Dermis blood vessel endothelial cell (primary cell): ENCODE data around the gene SRPRB. TPM values are rescaled to one million over a fixed set of nuclear protein-coding genes. Genes with fewer than 3 reads are reported as not detected.

Source experiments
- DNase-seq: peaks from one replicate; pipeline ENCODE4 v3.0.0; 2010
- total RNA-seq: library from RNA; depleted of rRNA; stranded (reverse); fragments of >200 nt; gene quantifications from 2 replicates; pipeline ENCODE4 v1.2.3, GENCODE V29; 2014

SRPRB gene
- total RNA-seq, 1 donor from 2014 or later, result 76.6 TPM

DNA sequence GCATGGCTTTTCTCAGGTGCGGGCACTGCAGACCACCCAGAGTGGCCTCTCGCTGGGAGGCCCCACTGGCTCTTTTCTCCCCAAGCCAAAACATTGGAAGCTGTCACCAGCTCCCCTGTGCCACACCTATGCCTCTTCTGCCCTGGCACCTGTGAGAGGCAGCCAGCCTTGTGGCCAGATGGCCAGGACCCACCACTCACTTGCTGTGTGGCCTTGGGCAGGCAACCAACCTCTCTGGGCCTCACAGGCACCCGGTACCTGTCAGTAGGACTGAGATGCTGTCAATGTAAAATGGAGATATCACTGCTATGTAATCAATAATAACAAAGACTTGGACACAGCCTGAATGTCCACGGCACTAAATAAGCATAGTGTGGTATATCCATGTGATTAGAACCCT lies 36.5 kb downstream of the SRPRB start:
- no peak for DNase-seq

DNA sequence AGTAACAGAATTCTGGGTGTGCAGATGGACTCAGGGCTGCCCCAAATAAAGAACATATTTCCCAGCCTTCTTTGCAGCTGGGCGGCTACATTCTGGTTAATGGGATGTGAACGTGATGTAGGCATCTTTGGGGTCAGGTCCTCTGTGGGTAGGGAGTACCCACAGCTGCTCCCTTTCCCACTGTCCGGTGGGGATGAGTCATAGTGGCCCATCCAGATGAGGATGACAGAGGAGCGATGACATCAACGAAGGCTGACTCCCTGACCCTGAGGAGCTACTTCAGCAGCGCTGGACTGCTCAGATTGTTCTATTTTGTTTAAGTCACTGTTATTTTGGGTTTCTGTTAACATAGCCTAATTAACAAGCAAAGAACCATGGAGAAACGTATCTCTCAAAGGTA lies 38.0 kb downstream of the SRPRB start:
- no peak for DNase-seq

DNA sequence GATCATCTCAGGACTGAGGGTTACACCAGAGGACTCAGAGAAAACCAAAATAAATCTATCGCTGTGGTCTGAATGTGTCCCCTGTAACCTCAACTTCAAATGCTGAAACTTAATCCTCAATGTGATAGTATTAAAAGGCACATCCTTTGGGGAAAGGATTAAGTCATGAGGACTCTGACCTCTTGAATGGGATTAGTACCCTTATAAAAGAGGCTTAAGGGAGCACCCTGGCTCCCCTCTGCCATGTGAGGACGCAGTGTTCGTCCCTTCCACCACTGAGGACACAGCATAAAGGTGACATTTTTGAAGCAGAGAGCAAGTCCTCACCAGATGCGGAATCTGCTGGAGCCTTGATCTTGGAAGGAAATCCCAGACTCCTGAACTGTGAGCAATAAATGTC lies 39.5 kb downstream of the SRPRB start:
- no peak for DNase-seq

DNA sequence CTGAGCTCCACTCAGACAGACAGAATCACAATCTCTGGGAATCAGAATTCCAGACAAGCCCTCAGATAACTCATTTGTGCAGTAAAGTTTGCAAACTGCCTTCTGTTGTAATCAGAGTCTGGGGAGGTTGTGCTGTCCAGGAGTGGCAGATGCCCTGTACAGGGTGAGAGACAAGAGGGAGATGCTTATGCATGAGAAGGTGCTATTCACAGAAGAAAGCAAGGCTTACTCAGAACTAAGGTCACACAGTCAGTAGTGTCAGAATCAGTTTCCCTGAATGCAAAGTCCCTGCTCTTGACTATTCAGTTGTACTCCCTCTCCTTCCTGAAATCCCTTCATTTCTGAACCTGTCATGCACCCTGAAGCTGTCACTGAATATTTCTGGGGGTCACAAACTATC lies 43.7 kb downstream of the SRPRB start:
- DNase-seq, result no peak

DNA sequence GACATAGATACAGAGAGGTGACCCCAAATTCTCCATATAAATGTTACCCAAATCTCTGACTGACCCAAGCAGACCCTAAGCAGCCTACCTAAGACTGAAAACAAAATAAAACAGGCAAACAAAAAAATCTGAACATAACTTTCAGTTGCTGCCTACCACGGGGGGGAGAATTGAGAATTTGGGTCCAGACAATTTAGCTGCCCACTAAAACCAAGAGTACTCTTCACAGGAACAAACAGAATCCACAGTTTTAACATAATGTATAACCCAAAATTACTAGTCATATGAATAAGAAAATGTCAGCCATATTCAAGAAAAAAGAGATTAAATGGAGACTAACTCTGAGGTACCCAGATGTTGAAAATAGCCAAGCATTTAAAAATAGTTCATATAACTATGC lies 44.4 kb downstream of the SRPRB start:
- no peak for DNase-seq

DNA sequence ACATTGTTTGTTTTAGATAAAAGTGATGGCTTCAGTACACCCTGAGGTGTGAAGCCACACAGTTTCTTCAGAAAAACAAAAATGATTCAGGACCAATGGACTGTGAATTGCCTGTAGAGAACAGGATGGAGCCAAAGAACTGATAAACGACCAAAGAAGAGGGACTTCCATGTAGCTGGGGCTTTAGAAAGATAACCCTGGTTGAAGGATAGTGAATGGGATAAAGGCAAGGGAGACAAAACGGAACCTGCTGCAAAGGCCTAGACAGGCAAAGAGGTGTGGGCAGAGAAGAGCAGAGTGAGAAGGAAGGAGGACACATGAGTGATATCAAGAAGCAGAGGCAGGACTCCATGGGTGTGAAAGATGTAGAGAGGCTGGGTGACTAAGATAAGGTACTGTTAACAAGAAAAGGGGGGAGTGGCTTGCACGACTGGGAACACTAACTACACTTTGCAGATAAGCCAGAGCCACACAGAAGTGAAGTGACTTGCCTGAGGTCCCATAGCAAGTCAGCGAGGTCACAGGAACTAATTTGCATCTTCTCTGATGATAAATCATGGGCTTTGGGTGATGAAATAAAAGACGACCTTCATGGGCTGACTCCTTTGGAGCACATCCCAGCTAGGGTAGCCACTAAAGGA lies 45.8 kb downstream of the SRPRB start:
- DNase-seq, result no peak

DNA sequence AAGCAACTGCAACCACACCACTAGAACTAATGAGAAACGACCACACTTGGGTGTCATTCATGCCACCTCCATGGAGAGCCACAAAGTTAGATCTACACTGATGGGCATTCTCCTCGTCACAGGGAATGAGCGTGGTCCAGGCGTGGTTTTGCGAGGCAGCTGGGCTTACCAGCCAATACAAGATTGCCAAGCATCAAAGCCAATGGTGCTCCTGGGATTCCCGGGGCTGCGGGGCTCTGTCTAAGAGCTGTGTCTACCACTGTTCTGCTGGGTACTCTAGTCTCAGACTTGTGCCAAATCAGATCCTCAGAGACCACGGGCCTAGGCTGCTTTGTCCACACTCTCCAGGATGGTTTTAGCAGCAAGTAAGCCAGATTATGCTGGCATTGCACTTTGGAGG lies 46.3 kb downstream of the SRPRB start:
- DNase-seq, result no peak

DNA sequence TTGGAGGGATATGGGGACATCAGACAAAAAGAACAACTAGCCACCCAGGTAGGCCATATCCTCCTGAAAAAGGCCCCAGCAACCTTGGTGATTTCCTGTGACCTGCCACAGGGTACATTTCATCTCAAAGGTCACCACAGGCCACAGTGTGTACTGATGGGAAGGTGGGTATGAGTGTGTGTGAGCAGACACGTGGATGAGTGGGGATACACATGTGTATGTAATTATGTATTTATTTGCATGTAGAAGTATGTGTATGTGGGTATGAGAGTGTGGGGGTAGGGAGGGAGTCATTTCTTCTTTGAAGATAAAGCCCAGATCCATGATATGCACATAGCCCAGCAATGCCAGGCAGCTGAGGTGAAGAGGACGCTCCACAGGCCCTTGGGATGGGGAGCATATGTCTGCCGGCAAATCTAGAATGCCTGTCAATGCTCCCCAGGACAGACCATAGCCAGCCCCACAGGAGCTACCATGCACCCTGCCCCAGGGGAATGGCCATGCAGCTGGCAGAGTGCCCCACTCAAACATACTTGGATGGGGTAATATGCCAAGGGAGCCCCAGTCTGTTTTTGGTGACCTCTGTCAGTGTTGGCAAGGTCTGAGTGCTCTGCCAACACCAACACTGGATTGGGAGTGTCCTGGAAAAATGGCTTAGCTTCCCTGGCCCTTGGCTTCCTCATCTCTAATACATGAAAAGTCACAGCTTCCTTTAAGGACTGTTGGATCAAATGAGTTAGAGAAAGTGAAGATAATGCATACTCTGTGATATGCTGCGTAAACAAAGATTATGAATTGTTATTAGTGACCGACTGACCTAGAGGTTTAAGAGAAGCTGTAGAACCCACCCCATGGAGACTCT lies 47.7 kb downstream of the SRPRB start:
- no peak for DNase-seq

DNA sequence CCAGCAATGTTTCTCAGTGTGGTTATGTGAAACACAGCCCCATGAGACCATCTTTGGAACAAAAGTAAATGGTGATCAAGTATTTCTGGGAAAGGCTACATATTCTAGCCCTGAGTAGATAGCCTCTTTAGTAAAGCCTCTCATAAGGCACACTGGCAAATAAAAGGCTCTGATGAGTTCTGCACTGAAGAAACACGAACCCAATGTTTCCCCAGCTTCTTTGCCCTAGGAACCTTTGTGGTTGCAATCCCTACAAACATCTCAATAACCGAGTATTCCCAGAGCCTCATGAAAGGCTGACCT lies 48.3 kb downstream of the SRPRB start:
- DNase-seq, result no peak

DNA sequence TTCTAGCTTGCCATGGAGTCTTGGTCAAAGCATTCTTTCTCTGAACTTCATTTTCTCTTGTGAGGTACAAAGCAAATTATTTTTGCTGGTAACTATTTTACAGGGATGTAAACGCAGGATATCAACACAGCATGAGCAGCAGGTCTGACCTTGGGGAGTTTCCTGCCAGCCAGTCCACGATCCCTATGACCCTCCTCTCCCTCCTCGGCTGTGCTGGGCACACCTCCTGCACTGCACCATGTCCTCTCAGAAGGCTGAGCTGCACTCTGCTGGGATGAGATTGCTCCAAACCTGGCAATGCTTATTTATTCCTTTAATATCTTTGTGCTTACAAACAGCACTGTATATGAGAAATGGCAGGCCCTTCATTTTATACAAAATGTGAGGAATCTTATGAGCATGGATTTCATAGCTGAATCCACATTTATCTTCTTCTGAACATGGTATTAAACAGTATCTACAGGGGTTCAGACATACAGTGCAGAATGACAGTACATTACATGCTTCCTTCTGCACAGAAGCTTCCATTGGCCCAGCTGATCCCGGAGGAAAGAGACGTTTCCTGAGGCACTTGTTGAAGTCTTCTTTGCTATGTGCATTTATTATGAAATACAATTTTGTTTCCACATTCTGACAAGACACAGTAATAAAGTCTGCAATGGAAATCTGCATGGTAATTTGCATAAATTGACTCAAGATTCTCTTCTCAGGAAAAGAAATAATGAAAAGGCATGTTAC lies 48.8 kb downstream of the SRPRB start:
- DNase-seq, result no peak

DNA sequence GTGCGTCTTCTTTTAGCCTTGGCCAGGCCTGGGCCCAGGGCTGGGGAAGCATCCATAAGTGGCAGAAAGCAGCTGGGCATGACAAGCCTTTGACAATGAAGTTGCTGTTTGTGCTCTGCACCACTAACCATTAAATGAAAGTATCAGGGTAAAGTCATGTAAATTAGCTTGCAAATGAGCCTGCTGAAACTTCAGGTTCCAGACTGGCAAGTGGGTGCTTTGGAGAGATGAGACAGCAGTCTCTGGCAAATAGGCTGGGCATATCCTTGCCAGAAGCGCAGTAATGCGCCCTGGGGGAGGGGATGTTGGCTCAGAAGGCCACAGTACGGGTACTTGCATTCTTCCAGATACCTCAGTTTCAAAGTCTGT lies 49.4 kb downstream of the SRPRB start:
- DNase-seq, result no peak

DNA sequence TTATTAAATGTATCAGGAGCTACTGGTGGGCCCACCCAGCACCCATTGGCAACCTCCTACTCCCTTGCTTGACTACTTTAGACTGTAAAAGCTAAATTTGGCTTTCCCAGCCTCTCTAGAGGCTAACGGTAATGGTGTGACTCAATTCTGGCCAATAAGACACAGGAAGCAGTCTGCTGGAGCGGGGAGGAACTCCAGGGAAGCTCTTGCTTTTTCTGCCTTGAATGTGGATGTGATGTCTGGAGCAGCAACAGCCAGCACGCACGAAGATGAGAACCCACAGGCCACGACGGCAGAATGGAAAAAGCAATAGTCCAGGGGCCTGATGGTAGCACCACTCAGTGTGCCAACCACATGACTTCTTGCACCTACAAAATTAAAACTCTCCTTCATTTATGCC lies 50.2 kb downstream of the SRPRB start:
- no peak for DNase-seq

DNA sequence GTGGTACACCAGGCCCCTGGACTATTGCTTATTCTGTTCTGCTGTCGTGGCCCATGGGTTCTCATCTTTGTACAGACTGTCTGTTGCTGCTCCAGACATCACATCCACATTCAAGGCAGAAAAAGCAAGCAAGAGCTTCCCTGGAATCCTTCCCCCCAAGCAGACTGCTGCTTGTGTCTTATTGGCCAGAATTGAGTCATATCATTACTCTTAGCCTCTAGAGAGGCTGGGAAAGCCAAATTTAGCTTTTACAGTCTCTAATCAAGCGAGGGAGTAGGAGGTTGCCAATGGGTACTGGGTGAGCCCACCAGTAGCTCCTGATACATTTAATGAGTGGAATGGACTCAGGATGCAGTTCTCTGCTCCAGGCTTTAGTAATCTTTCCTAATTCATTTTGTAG lies 50.7 kb downstream of the SRPRB start:
- no peak for DNase-seq

DNA sequence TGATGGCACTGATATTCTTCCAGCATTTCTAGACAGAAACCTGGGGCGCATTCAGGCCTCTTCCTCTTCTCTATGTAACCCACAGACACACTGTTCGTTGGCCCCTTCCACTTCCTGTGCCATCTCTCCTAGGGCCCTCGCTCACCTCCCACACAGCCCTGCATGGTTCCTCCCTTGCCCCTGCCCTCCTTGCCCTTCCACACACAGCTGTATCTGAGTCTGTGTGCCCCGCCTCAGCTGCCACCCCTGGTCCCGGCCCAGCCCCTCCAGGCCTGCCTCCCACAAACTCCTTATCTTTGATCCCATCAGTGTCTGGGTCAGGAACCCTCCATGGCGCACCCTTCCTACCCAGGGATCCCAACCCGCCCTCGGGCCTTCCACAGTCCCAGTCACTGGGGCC lies 52.2 kb downstream of the SRPRB start:
- no peak for DNase-seq

DNA sequence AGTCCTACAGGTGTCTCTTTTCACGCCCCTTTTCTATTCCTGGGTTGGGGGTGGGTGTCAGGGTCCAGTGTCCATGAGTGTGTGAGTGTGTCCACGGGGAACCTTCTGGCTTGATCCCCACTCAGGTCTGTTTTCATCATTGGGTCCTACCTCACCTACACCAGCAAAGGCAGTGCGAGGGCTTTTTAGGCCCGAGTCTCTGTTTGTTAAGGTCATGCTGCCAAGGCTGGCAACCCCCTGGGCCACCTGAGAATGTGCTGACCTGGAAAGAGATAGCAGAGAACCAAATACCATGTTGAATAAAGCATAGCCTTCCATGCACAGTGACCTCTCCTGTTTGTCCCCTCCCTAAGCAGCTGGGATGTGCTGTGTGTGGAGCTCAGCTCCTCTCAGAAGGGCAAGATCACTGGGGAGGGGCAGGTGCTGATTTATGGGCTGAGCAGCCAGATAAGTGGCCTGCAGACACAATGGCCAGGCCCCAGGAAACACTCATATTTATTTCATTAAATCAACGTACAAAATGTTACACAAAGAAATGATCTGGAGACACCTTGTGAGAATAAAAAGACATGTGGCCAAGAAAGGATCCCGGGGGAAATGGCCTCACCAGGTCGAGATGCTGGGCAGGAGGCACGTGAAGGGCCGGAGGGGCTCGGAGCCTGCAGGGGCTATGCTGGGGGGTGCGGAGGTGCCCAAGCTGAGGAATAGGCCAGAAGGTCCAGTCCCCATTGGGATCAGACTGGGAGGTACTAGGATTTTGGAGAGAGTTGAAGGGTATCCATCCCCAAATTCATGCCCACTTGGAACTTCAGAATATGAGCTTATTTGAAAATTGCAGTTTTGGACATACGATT lies 54.0 kb downstream of the SRPRB start:
- no peak for DNase-seq

DNA sequence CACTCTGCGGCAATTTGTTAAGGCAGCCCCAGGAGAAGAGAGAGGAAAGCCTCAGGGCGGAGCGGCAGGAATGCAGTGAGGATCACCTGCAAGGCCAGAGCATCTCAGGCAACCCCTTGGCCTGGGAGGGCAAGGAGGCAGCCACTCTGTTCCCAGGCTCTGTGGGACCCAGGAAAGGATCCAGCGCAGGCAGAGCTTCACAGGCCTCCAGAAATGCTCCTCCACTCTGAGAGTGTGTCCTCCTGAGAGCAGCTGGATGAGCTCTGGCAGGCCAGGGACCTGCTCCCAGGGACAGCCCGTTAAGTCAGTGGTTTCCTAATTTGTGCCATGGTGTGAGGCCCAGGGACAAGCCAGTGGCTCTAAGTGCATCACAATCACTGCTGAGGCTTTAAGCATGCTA lies 54.9 kb downstream of the SRPRB start:
- DNase-seq, result no peak

DNA sequence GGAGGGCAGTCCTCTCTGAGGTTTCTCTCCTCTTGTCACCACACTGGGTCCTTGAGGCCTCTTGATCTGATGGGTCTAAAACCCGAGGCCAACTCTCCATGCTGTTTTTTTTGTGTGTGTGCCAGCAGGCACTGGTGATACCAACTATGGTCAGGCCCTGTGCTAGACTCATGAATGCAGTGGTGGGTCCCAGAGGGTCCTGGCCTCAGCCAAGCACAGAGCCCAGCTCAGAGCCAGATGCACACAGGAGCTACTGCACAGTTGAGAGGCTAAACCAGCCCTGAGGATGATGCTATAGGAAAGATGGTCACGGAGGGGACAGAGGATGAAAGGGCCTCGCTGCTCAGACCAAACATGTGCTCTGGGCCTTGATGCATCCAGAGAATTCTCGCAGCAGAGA lies 56.5 kb downstream of the SRPRB start:
- DNase-seq, result no peak

DNA sequence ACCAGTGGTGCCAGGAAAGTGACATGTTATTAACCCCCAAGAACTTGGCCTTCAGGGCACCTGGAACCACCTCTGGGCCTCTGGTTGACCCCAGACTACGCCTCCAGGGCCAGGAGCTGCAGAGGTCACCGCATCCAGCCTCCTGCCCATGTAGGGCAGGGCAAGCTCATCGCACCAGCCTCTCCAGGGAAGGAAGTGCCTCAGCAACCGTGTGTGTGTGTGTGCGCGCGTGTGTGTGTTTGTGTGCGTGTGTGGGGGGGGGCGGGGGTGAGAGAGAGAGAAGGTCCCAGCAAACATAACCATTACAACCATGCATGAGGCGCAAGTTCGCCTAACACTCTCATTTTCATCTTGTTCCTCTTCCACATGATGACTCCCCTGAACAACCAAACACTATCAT lies 58.3 kb downstream of the SRPRB start:
- no peak for DNase-seq

DNA sequence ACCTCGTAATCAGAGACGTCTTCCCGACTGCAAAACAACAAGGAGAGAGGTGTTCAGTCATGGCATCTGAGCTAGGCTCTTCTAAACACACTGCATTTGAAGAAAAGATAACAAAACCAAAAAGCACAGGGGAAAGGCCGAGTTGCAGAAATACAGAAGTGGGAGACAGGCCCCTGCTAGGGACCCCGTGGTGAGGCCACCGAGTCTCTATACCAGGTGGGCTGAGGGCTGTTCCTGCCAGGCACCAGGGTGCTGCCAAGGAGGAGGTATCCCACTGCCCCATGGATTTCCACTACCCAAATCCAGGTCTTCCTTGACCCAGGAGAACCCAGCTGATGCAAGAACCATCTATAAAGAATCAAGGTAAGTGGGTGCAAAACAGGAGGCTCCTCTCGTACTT lies 59.0 kb downstream of the SRPRB start:
- no peak for DNase-seq

DNA sequence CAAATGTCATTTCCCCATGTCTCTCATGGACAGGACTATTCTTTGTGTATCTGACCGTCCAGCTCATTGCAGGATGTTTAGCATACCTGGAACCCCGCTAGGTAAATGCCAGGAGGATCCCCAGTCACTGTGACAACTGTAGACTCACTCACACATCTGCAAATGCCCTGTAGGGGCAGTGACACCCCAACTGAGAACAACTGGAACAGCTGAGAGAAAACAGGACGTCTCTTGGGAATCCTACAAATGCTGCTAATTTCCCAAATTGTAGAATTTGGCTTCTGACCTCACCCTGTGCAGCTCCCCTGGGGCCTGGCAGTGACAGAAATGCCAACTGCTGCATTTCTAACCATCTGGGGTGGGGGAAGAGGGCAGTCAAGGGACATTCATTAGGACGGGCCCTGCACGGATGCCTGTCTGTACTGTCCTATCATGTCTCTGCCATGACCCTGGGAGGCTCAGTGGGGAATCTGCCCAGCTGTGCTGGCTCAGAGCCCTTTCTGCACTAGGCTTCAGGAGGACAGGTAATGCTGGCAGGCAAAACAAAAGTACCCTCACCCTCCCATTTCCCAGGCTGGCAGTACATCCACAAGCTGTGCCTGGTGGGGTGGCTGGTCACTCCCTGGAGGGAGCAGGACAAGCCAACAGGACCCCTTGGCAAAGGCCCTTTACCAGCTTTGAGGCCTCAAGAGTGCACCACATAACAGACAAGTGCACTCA lies 59.7 kb downstream of the SRPRB start:
- no peak for DNase-seq

DNA sequence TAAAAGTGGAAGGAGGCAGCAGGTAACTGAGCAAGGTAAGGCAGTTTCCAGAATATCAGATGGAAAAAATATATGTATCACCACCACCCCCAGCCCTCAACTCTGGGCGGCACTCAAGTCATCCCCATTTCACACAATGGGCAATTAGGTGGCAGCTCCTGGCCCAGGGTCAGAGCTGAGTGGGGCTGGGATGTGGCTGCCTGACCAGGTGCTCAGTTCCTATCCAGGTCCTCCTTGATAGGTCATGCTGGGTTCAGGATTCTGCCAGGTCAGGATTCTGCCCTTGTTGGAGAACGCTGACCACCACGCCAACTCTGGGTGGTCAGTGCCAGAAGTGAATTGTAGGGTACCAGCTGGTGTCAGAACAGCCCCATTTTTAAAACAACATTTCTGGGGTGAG lies 60.5 kb downstream of the SRPRB start:
- DNase-seq, result no peak

DNA sequence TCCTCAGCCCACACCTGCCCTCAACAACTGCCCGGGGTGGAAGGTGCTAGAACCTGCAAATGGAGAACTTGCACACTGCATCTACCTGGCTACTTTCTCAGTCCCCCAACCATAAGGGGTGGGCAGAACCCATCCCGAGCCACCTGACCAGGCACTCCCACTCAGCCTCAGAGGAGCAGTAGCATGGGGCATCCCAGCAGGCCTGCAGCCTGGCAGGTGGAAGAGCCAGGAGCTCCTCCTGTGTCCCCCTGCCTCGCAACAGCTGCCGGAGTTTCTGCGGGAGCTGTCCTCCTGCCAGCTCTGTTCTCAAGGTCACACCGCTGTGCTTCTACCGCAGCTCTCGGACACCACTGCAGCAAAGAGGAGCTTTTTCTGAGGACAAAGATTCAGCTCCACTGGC lies 62.6 kb downstream of the SRPRB start:
- DNase-seq, result no peak
